HCT116 (cell line): Measurements from ENCODE around the gene SDSL. TPM values are rescaled to one million over a fixed set of nuclear protein-coding genes. Genes with fewer than 3 reads are reported as not detected.

ENCODE experiments used
- ATAC-seq: fragments of 200-7000 bp; cut with Tn5 transposase; 2 replicates; pipeline ENCODE4 v1.9.1; 2020; ENCODE audit warnings: mild to moderate bottlenecking, moderate library complexity
- BruUV-seq: library from RNA; stranded (reverse); fragments of 400-500 nt; replicated peaks from 2 replicates; lab custom pipeline; 2021; lab: Mats Ljungman, UMichigan
- CTCF ChIA-PET: fragments of 300-600 bp; sonication (Branson Sonifier 250); formaldehyde crosslinking; loops from one replicate; lab custom pipeline; 2021; ENCODE audit warnings: antibody characterized with exemption; lab: Charles Lee
- POLR2A ChIA-PET: fragments of 300-600, 350-600 bp; sonication (Branson Sonifier 250); formaldehyde crosslinking; loops from one replicate; lab custom pipeline; 2021; ENCODE audit warnings: antibody characterized with exemption; lab: Charles Lee
- RAD21 ChIA-PET, 2 experiments: fragments of 300-600 bp; sonication (Branson Sonifier 250); formaldehyde crosslinking; loops; one replicate each; lab custom pipeline; 2023; ENCODE audit warnings: low total read pairs in 2 of 2; ENCODE audit not compliant: uncharacterized antibody in 2 of 2, unreplicated experiment in 2 of 2, low non-redundant PET in 1 of 2; lab: Charles Lee
- DNase-seq: peaks from one replicate; pipeline ENCODE4 v3.0.0-alpha.2; 2010; ENCODE audit warnings: low read depth, low spot score
- H2AFZ ChIP-seq: fragments of 200-600 bp; shearing (Covaris generic), sonication (generic); 2 replicates; pipeline ENCODE4 v1.6.1; 2017; ENCODE audit warnings: low read depth, mixed run types, mixed read lengths, antibody characterized with exemption, low read length; ENCODE audit not compliant: poor library complexity, severe bottlenecking
- H3K27ac ChIP-seq: 2 replicates; pipeline ENCODE4 v1.5.1; 2012; ENCODE audit warnings: low read depth, low read length
- H3K27me3 ChIP-seq: fragments of 200-600 bp; sonication (generic); 2 replicates; pipeline ENCODE4 v1.6.1; 2016; ENCODE audit warnings: mixed run types, low read length, mixed read lengths; ENCODE audit not compliant: insufficient read depth
- H3K36me3 ChIP-seq, 2 experiments: fragments of 200-500 bp in 1 of 2; fragments of 200-600 bp in 1 of 2; sonication (Bioruptor generic) in 1 of 2; sonication (generic) in 1 of 2; 2 replicates each; pipeline versions ENCODE4 v1.5.1 to v1.6.1; 2014 to 2016; ENCODE audit warnings: low read length in 2 of 2, inconsistent platforms in 1 of 2, mixed read lengths in 1 of 2, mixed run types in 1 of 2; ENCODE audit not compliant: insufficient read depth in 2 of 2, control insufficient read depth in 1 of 2
- H3K4me1 ChIP-seq, 2 experiments: fragments of 200-600 bp in 1 of 2; sonication (generic) in 1 of 2; 2 replicates each; pipeline versions ENCODE4 v1.5.1 to v1.6.1; 2012 to 2017; ENCODE audit warnings: low read length in 2 of 2, inconsistent platforms in 1 of 2, mild to moderate bottlenecking in 1 of 2, mixed read lengths in 1 of 2, mixed run types in 1 of 2, moderate library complexity in 1 of 2; ENCODE audit not compliant: insufficient read depth in 2 of 2, control insufficient read depth in 1 of 2
- H3K4me2 ChIP-seq: fragments of 200-600 bp; sonication (generic); 2 replicates; pipeline ENCODE4 v1.6.1; 2017; ENCODE audit warnings: mixed run types, low read length, mixed read lengths
- H3K4me3 ChIP-seq, 2 experiments: fragments of 200-600 bp in 1 of 2; sonication (generic) in 1 of 2; replicated peaks in 1 of 2; 2 replicates each; pipeline ENCODE4 v1.5.1; 2011 to 2016; ENCODE audit warnings: low read length in 2 of 2, control low read depth in 1 of 2, low read depth in 1 of 2, mild to moderate bottlenecking in 1 of 2, mixed read lengths in 1 of 2, mixed run types in 1 of 2
- H3K79me2 ChIP-seq: fragments of 200-600 bp; sonication (generic); 2 replicates; pipeline ENCODE4 v1.6.1; 2017; ENCODE audit warnings: mild to moderate bottlenecking, mixed run types, low read length, moderate library complexity, mixed read lengths; ENCODE audit not compliant: insufficient read depth
- H3K9ac ChIP-seq: fragments of 200-600 bp; sonication (generic); 2 replicates; pipeline ENCODE4 v1.6.1; 2016; ENCODE audit warnings: low read length, mixed read lengths
- H3K9me2 ChIP-seq: fragments of 200-600 bp; sonication (generic), shearing (Covaris generic); 2 replicates; pipeline ENCODE4 v1.6.1; 2017; ENCODE audit warnings: mixed run types, mild to moderate bottlenecking, moderate library complexity; ENCODE audit not compliant: insufficient read depth
- H3K9me3 ChIP-seq, 2 experiments: fragments of 200-500 bp in 1 of 2; fragments of 200-600 bp in 1 of 2; sonication (Bioruptor generic) in 1 of 2; sonication (generic) in 1 of 2; 2 replicates each; pipeline ENCODE4 v1.6.1; 2014 to 2017; ENCODE audit warnings: low read length in 2 of 2, mixed read lengths in 2 of 2, inconsistent platforms in 1 of 2, low read depth in 1 of 2, mild to moderate bottlenecking in 1 of 2, mixed run types in 1 of 2, moderate library complexity in 1 of 2; ENCODE audit not compliant: control insufficient read depth in 1 of 2, insufficient read depth in 1 of 2
- H4K20me1 ChIP-seq: fragments of 200-600 bp; sonication (generic), shearing (Covaris generic); 2 replicates; pipeline ENCODE4 v1.6.1; 2017; ENCODE audit warnings: mixed run types, mild to moderate bottlenecking, moderate library complexity; ENCODE audit not compliant: insufficient read depth
- ATF3 ChIP-seq: IDR thresholded peaks from 2 replicates; pipeline ENCODE4 v1.6.1; 2012
- CBX3 ChIP-seq: IDR thresholded peaks from 2 replicates; pipeline ENCODE4 v1.6.1; 2012; ENCODE audit warnings: low read depth
- CEBPB ChIP-seq: IDR thresholded peaks from 2 replicates; pipeline ENCODE4 v1.6.1; 2012; ENCODE audit warnings: low read depth
- EGR1 ChIP-seq: IDR thresholded peaks from 2 replicates; pipeline ENCODE4 v1.6.1; 2012; ENCODE audit warnings: low read depth
- ELF1 ChIP-seq: IDR thresholded peaks from 2 replicates; pipeline ENCODE4 v1.6.1; 2012; ENCODE audit warnings: low read depth, borderline replicate concordance
- EZH2phosphoT487 ChIP-seq: fragments of 200-600 bp; IDR thresholded peaks from 2 replicates; pipeline ENCODE4 v1.6.1; 2018; ENCODE audit warnings: antibody characterized with exemption, borderline replicate concordance
- MAX ChIP-seq: IDR thresholded peaks from 2 replicates; pipeline ENCODE4 v1.6.1; 2012
- POLR2A ChIP-seq: IDR thresholded peaks from 2 replicates; pipeline ENCODE4 v1.7.0; 2011; ENCODE audit warnings: borderline replicate concordance; ENCODE audit not compliant: insufficient read depth, insufficient read length; ENCODE audit errors: extremely low read depth
- POLR2AphosphoS5 ChIP-seq: IDR thresholded peaks from 2 replicates; pipeline ENCODE4 v1.6.1; 2011; ENCODE audit warnings: mild to moderate bottlenecking, low read depth, low read length, moderate library complexity
- RAD21 ChIP-seq: IDR thresholded peaks from 2 replicates; pipeline ENCODE4 v1.6.1; 2012; ENCODE audit warnings: low read depth, mild to moderate bottlenecking
- REST ChIP-seq: IDR thresholded peaks from 2 replicates; pipeline ENCODE4 v1.6.1; 2012; ENCODE audit warnings: low read depth
- SIN3A ChIP-seq: IDR thresholded peaks from 2 replicates; pipeline ENCODE4 v1.6.1; 2012; ENCODE audit warnings: low read depth
- SP1 ChIP-seq: IDR thresholded peaks from 2 replicates; pipeline ENCODE4 v1.6.1; 2012; ENCODE audit warnings: low read depth
- SRF ChIP-seq: IDR thresholded peaks from 2 replicates; pipeline ENCODE4 v1.6.1; 2012; ENCODE audit warnings: low read depth
- TCF7L2 ChIP-seq: IDR thresholded peaks from 2 replicates; pipeline ENCODE4 v1.7.0; 2011; ENCODE audit warnings: borderline replicate concordance, inconsistent platforms; ENCODE audit not compliant: insufficient read depth, insufficient read length; ENCODE audit errors: extremely low read depth
- YY1 ChIP-seq: IDR thresholded peaks from 2 replicates; pipeline ENCODE4 v1.6.1; 2011; ENCODE audit warnings: low read length, low read depth, moderate library complexity, mild to moderate bottlenecking; ENCODE audit not compliant: insufficient replicate concordance; ENCODE audit errors: extremely low read depth
- ZFX ChIP-seq: fragments of 450-650 bp; IDR thresholded peaks from 2 replicates; pipeline ENCODE4 v1.6.1; 2017
- ZNF274 ChIP-seq: fragments of 200-500 bp; sonication (Bioruptor generic); IDR thresholded peaks from 2 replicates; pipeline ENCODE4 v1.6.1; 2014; ENCODE audit warnings: mild to moderate bottlenecking, low read depth, low read length, inconsistent platforms
- intact Hi-C: fragments of 100-400 bp; cut with micrococcal nuclease; formaldehyde crosslinking; loops from 2 replicates; pipeline ENCODE4 v1.10.0; 2022
- total RNA-seq: library from RNA; stranded (reverse); gene quantifications from one replicate; pipeline ENCODE4 v1.2.1, GENCODE V29; 2021; ENCODE audit not compliant: unreplicated experiment
- TF ChIP-seq, protein P1 (sequence below), 3 experiments: fragments of 200-600 bp in 1 of 3; sonication (generic) in 1 of 3; IDR thresholded peaks in 2 of 3; conservative IDR thresholded peaks in 1 of 3; 2 replicates each; pipeline ENCODE4 v1.5.1; 2012 to 2017; ENCODE audit warnings: low read depth in 2 of 3, low read length in 2 of 3, antibody characterized with exemption in 1 of 3, borderline replicate concordance in 1 of 3, control low read depth in 1 of 3, mild to moderate bottlenecking in 1 of 3, mixed read lengths in 1 of 3, mixed run types in 1 of 3, moderate library complexity in 1 of 3; ENCODE audit not compliant: insufficient read depth in 1 of 3
- TF ChIP-seq, protein P2 (sequence below): IDR thresholded peaks from 2 replicates; pipeline ENCODE4 v1.6.1; 2011; ENCODE audit warnings: mild to moderate bottlenecking, low read length, moderate library complexity; ENCODE audit not compliant: insufficient replicate concordance; ENCODE audit errors: extremely low read depth

SDSL gene
- total RNA-seq, 1 experiment from 2014 or later = 19.1 TPM

DNA sequence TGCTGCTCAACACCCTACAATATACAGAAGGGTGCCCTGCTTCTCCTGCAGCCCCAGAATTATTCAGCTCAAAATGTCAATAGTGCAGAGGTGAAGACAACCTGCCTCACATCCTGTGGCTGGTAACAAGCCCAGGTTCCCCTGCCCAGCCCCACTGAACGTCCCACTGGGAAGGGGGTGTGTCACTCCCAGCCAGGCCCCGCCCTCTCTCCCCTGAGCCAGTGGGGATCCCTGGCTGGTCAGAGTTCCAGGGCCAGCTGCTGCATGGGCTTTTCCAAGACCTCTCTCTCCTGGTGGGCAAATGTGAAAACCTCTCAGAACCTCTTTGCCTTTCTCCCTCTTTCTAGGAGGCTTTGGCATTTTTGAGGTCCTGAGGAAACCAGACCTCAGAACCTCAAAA is 63.1 kb downstream of the SDSL start:
- no peak overlapping the region for H3K27ac ChIP-seq
- H3K4me1 ChIP-seq = no peaks in the 10 kb centered on the region
- CTCF ChIA-PET = no interaction called here
- ATAC-seq (peak; percentile 71), DNase-seq (no peak)
- no TSS peak for BruUV-seq
- no peaks in the 10 kb centered on the region for H3K9me3 ChIP-seq
- no peaks in the 10 kb centered on the region for H3K79me2 ChIP-seq
- POLR2A ChIA-PET = no interaction called here
- no peak overlapping the region for H3K4me2 ChIP-seq
- H2AFZ ChIP-seq = no peak overlapping the region
- TF ChIP-seq TCF7L2 (no peak), YY1 (no peak), REST (no peak), SRF (no peak), CBX3 (no peak), ELF1 (no peak), RAD21 (no peak), ZNF274 (no peak), SIN3A (no peak), CEBPB (no peak), ATF3 (no peak), EZH2phosphoT487 (no peak), EGR1 (no peak), POLR2A (no peak), POLR2AphosphoS5 (no peak), SP1 (no peak), ZFX (no peak), MAX (no peak)
- TF ChIP-seq, protein P1, sequence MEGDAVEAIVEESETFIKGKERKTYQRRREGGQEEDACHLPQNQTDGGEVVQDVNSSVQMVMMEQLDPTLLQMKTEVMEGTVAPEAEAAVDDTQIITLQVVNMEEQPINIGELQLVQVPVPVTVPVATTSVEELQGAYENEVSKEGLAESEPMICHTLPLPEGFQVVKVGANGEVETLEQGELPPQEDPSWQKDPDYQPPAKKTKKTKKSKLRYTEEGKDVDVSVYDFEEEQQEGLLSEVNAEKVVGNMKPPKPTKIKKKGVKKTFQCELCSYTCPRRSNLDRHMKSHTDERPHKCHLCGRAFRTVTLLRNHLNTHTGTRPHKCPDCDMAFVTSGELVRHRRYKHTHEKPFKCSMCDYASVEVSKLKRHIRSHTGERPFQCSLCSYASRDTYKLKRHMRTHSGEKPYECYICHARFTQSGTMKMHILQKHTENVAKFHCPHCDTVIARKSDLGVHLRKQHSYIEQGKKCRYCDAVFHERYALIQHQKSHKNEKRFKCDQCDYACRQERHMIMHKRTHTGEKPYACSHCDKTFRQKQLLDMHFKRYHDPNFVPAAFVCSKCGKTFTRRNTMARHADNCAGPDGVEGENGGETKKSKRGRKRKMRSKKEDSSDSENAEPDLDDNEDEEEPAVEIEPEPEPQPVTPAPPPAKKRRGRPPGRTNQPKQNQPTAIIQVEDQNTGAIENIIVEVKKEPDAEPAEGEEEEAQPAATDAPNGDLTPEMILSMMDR (IDR thresholded peaks at IDR 0.05 in 2 of 3, conservative IDR thresholded peaks at IDR 0.05 in 1 of 3; ENCODE audit: borderline replicate concordance in 1 of 3, insufficient read depth in 1 of 3, low read depth in 2 of 3, low read length in 2 of 3) = no peak
- TF ChIP-seq, protein P2, sequence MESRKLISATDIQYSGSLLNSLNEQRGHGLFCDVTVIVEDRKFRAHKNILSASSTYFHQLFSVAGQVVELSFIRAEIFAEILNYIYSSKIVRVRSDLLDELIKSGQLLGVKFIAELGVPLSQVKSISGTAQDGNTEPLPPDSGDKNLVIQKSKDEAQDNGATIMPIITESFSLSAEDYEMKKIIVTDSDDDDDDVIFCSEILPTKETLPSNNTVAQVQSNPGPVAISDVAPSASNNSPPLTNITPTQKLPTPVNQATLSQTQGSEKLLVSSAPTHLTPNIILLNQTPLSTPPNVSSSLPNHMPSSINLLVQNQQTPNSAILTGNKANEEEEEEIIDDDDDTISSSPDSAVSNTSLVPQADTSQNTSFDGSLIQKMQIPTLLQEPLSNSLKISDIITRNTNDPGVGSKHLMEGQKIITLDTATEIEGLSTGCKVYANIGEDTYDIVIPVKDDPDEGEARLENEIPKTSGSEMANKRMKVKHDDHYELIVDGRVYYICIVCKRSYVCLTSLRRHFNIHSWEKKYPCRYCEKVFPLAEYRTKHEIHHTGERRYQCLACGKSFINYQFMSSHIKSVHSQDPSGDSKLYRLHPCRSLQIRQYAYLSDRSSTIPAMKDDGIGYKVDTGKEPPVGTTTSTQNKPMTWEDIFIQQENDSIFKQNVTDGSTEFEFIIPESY = no peak
- no peaks in the 10 kb centered on the region for H3K9me2 ChIP-seq
- RAD21 ChIA-PET = no interaction called here
- H3K27me3 ChIP-seq = peaks cover 58% of the 10 kb centered on the region
- no peaks in the 10 kb centered on the region for H3K36me3 ChIP-seq
- intact Hi-C loops = no loop called here
- H3K9ac ChIP-seq = no peak overlapping the region
- H3K4me3 ChIP-seq = no peak overlapping the region
- H4K20me1 ChIP-seq = no peaks in the 10 kb centered on the region
